ENCODE results near the gene ITGB8.

DNA sequence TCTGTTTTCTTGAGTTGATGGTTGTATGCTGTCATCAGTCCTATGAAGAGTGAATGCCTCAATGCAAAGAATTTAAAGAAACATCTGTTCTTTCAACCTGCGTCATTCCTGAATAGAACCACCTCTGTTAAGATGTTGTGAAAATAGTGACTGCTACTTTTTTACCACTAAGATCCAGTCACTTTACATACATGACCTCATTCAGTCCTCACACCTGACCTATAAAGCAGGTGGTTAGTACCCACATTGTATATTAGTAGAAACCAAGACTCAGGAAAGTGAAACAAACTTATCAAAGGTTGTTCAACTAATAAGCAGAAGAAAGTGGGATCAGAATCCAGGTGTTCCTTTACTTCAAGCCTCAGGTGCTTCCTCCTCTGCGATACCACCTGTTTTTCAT lies 64.8 kb downstream of the ITGB8 start:
- no peak for TF ChIP-seq EP300 (IDR thresholded peaks at IDR 0.05)
- TF ChIP-seq POLR2AphosphoS5 (IDR thresholded peaks at IDR 0.05), result no peak
- TF ChIP-seq, protein P1, sequence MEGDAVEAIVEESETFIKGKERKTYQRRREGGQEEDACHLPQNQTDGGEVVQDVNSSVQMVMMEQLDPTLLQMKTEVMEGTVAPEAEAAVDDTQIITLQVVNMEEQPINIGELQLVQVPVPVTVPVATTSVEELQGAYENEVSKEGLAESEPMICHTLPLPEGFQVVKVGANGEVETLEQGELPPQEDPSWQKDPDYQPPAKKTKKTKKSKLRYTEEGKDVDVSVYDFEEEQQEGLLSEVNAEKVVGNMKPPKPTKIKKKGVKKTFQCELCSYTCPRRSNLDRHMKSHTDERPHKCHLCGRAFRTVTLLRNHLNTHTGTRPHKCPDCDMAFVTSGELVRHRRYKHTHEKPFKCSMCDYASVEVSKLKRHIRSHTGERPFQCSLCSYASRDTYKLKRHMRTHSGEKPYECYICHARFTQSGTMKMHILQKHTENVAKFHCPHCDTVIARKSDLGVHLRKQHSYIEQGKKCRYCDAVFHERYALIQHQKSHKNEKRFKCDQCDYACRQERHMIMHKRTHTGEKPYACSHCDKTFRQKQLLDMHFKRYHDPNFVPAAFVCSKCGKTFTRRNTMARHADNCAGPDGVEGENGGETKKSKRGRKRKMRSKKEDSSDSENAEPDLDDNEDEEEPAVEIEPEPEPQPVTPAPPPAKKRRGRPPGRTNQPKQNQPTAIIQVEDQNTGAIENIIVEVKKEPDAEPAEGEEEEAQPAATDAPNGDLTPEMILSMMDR (IDR thresholded peaks at IDR 0.05), result no peak

Measured in suprapubic skin (tissue), 4 donors.